Activated naive CD8-positive, alpha-beta T cell (primary cell): Measurements from ENCODE around the gene SQSTM1.

ENCODE experiments used
- H3K27ac Mint-ChIP-seq: one replicate; pipeline ENCODE4 v1.8.0; 2021; ENCODE audit warnings: mixed read lengths
- H3K27me3 Mint-ChIP-seq: one replicate; pipeline ENCODE4 v1.8.0; 2021; ENCODE audit warnings: mixed read lengths
- H3K36me3 Mint-ChIP-seq: one replicate; pipeline ENCODE4 v1.8.0; 2021; ENCODE audit warnings: mixed read lengths
- H3K4me1 Mint-ChIP-seq: one replicate; pipeline ENCODE4 v1.8.0; 2021; ENCODE audit warnings: low read depth, mixed read lengths
- H3K4me3 Mint-ChIP-seq: one replicate; pipeline ENCODE4 v1.8.0; 2021; ENCODE audit warnings: mild to moderate bottlenecking, mixed read lengths
- H3K9me3 Mint-ChIP-seq: one replicate; pipeline ENCODE4 v1.8.0; 2021; ENCODE audit warnings: low read depth, mixed read lengths

The SQSTM1 gene

GRCh38 chr5:179812997-179813607 lies 7.6 kb upstream of the SQSTM1 start:
- Mint-ChIP-seq H3K4me3 (no peak overlapping the region), H3K27me3 (no peaks in the 10 kb centered on the region), H3K9me3 (no peaks in the 10 kb centered on the region), H3K27ac (no peak overlapping the region), H3K4me1 (peaks cover 13% of the 10 kb centered on the region), H3K36me3 (peaks cover 5% of the 10 kb centered on the region)

GRCh38 chr5:179814090-179814489 lies 6.6 kb upstream of the SQSTM1 start:
- H3K4me1 Mint-ChIP-seq = peaks cover 18% of the 10 kb centered on the region
- H3K27ac Mint-ChIP-seq = no peak overlapping the region

GRCh38 chr5:179815491-179816249 lies 5.0 kb upstream of the SQSTM1 start:
- peaks cover 5% of the 10 kb centered on the region for H3K36me3 Mint-ChIP-seq
- H3K4me1 Mint-ChIP-seq = peaks cover 25% of the 10 kb centered on the region
- peak overlapping the region; percentile 53 for H3K4me3 Mint-ChIP-seq
- no peaks in the 10 kb centered on the region for H3K27me3 Mint-ChIP-seq
- no peak overlapping the region for H3K27ac Mint-ChIP-seq
- no peaks in the 10 kb centered on the region for H3K9me3 Mint-ChIP-seq

More at GRCh38 chr5:179814090-179814489, 6.6 kb upstream of the SQSTM1 start:
- Mint-ChIP-seq H3K4me3 (no peak overlapping the region), H3K27me3 (no peaks in the 10 kb centered on the region), H3K9me3 (no peaks in the 10 kb centered on the region), H3K36me3 (peaks cover 5% of the 10 kb centered on the region)

- Mint-ChIP-seq H3K27me3 (no peaks in the 10 kb centered on the region), H3K36me3 (peaks cover 5% of the 10 kb centered on the region), H3K4me1 (peaks cover 25% of the 10 kb centered on the region), H3K4me3 (no peak overlapping the region), H3K9me3 (no peaks in the 10 kb centered on the region), H3K27ac (no peak overlapping the region)
Observed at GRCh38 chr5:179816401-179816795, 4.3 kb upstream of the SQSTM1 start.

GRCh38 chr5:179816796-179817469 lies 3.8 kb upstream of the SQSTM1 start:
- Mint-ChIP-seq H3K27me3 (no peaks in the 10 kb centered on the region), H3K9me3 (no peaks in the 10 kb centered on the region), H3K4me3 (peak overlapping the region; percentile 73), H3K27ac (no peak overlapping the region), H3K36me3 (peaks cover 5% of the 10 kb centered on the region), H3K4me1 (peaks cover 28% of the 10 kb centered on the region)

GRCh38 chr5:179817470-179817840 lies 3.2 kb upstream of the SQSTM1 start:
- H3K9me3 Mint-ChIP-seq = no peaks in the 10 kb centered on the region
- no peaks in the 10 kb centered on the region for H3K27me3 Mint-ChIP-seq
- H3K27ac Mint-ChIP-seq = no peak overlapping the region
- peaks cover 5% of the 10 kb centered on the region for H3K36me3 Mint-ChIP-seq
- peaks cover 33% of the 10 kb centered on the region for H3K4me1 Mint-ChIP-seq
- H3K4me3 Mint-ChIP-seq = peak overlapping the region; percentile 73

- Mint-ChIP-seq H3K36me3 (peaks cover 5% of the 10 kb centered on the region), H3K9me3 (no peaks in the 10 kb centered on the region), H3K4me3 (peak overlapping the region; percentile 73), H3K4me1 (peaks cover 38% of the 10 kb centered on the region), H3K27me3 (no peaks in the 10 kb centered on the region), H3K27ac (peak overlapping the region; percentile 89)
Observed at GRCh38 chr5:179817890-179818745, 2.6 kb upstream of the SQSTM1 start.

- H3K4me1 Mint-ChIP-seq = peaks cover 41% of the 10 kb centered on the region
- H3K36me3 Mint-ChIP-seq = peaks cover 5% of the 10 kb centered on the region
- no peaks in the 10 kb centered on the region for H3K27me3 Mint-ChIP-seq
- H3K4me3 Mint-ChIP-seq = peak overlapping the region; percentile 73
- peak overlapping the region; percentile 70 for H3K27ac Mint-ChIP-seq
- no peaks in the 10 kb centered on the region for H3K9me3 Mint-ChIP-seq
Observed at GRCh38 chr5:179818746-179819295, 1.9 kb upstream of the SQSTM1 start.

GRCh38 chr5:179819296-179820126 lies 1.2 kb upstream of the SQSTM1 start:
- Mint-ChIP-seq H3K36me3 (peaks cover 5% of the 10 kb centered on the region), H3K27me3 (no peaks in the 10 kb centered on the region), H3K27ac (peak overlapping the region; percentile 86), H3K9me3 (no peaks in the 10 kb centered on the region), H3K4me1 (peaks cover 44% of the 10 kb centered on the region), H3K4me3 (peak overlapping the region; percentile 77)

GRCh38 chr5:179820127-179820482 lies 600 bp upstream of the SQSTM1 start:
- Mint-ChIP-seq H3K36me3 (peaks cover 7% of the 10 kb centered on the region), H3K4me1 (peaks cover 48% of the 10 kb centered on the region), H3K9me3 (no peaks in the 10 kb centered on the region), H3K27ac (peak overlapping the region; percentile 86), H3K4me3 (peak overlapping the region; percentile 77), H3K27me3 (no peaks in the 10 kb centered on the region)

GRCh38 chr5:179821298-179822058 lies 773 bp downstream of the SQSTM1 start:
- peaks cover 47% of the 10 kb centered on the region for H3K4me1 Mint-ChIP-seq
- no peaks in the 10 kb centered on the region for H3K27me3 Mint-ChIP-seq
- H3K4me3 Mint-ChIP-seq = peak overlapping the region; percentile 92
- H3K9me3 Mint-ChIP-seq = no peaks in the 10 kb centered on the region
- peaks cover 4% of the 10 kb centered on the region for H3K36me3 Mint-ChIP-seq
- peak overlapping the region; percentile 83 for H3K27ac Mint-ChIP-seq

- peaks cover 52% of the 10 kb centered on the region for H3K4me1 Mint-ChIP-seq
- peaks cover 4% of the 10 kb centered on the region for H3K36me3 Mint-ChIP-seq
- H3K27ac Mint-ChIP-seq = peak overlapping the region; percentile 83
- no peaks in the 10 kb centered on the region for H3K9me3 Mint-ChIP-seq
- H3K27me3 Mint-ChIP-seq = no peaks in the 10 kb centered on the region
- peak overlapping the region; percentile 92 for H3K4me3 Mint-ChIP-seq
Observed at GRCh38 chr5:179822059-179822432, 1.3 kb downstream of the SQSTM1 start.

GRCh38 chr5:179822444-179822990 lies 1.8 kb downstream of the SQSTM1 start:
- Mint-ChIP-seq H3K36me3 (peaks cover 4% of the 10 kb centered on the region), H3K4me1 (peaks cover 51% of the 10 kb centered on the region), H3K4me3 (peak overlapping the region; percentile 92), H3K9me3 (no peaks in the 10 kb centered on the region), H3K27me3 (no peaks in the 10 kb centered on the region), H3K27ac (peak overlapping the region; percentile 83)
